ENCODE data around the gene CEP70.
"Not testable (repeated sequence)": the region's sequence is repeated elsewhere in the genome, so short reads cannot be mapped to it uniquely, and the experiment has no call there.

CEP70 gene

DNA sequence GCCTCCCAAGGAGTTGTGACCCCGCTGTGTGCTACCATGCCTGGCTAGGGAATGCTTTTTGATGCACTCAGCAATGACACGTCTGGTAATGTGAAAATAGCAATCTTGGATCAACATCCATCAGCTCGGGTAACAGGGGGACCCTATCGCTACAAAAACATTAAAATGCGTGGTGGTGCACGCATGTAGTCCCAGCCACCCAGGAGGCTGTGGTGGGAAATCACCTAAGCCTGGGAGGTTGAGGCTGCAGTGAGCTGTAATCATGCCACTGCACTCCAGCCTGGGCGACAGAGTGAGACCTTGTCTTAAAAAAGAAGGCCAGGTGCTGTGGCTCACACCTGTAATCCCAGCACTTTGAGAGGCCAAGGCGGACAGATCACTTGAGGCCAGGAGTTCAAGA, 140.1 kb downstream of the CEP70 start:
- H3K4me3 Mint-ChIP-seq; H3K4me1 Mint-ChIP-seq (ENCODE audit: low read depth); intact Hi-C loops (cut with micrococcal nuclease): not testable (repeated sequence)

DNA sequence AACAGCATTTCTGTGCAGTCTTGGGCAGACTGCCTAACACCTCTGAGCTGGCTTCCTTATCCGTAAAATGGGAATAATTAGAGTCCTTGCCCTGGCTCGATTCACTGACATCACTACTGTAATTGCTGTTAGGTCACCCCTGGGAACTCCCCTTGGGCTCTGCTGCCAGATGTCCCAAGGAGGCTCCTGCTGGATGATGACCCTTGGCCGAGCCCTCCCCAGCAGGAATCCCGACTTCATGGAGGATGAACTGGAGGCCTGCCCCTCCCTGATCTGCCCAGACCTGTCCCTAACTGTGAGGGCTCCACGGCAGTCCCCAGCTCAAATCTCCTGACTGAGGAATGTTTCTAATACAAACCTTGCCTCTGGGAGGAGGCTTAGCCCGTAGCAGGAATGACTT, 141.6 kb downstream of the CEP70 start:
- Mint-ChIP-seq H3K4me1 (ENCODE audit: low read depth) (no peaks in the 10 kb centered on the region), H3K27me3 (no peaks in the 10 kb centered on the region), H3K9me3 (no peaks in the 10 kb centered on the region), H3K4me3 (no peak overlapping the region), H3K27ac (no peak overlapping the region), H3K36me3 (ENCODE audit: low read depth) (no peaks in the 10 kb centered on the region)
- intact Hi-C loops (cut with micrococcal nuclease): no loop called here

More for the DNA sequence above, 140.1 kb downstream of the CEP70 start:
- not testable (repeated sequence) for H3K27ac Mint-ChIP-seq; H3K27me3 Mint-ChIP-seq; H3K9me3 Mint-ChIP-seq; H3K36me3 Mint-ChIP-seq (ENCODE audit: low read depth)

DNA sequence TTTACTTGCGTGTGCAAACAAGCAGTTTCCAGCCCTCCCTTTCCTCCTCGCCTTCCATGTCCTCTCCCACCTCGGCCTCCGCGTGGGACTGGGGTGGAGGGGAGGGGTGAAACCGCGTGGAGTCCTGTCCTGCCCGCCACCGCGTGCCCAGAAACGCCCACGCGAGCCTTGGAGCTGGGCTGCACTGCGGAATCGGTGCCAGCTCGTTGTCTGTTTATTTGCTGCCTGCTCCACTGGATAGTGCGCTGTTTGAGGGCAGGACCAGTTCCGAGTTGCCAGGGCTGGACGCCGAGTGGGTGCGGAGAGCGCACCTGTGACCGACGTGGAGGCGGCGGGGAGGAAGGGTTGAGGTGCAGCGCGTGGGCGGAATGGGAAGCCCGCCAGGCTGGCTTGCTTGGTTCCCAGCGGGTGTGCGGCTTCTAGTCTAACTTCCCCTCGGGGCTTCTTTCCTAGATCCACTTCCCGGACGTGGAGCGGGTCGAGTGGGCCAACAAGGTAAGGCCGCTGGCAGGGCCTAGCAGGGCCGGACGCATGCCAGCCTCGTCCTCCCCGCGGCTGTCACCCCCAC, 142.4 kb downstream of the CEP70 start:
- Mint-ChIP-seq H3K4me3 (no peak overlapping the region), H3K27me3 (no peaks in the 10 kb centered on the region), H3K9me3 (no peaks in the 10 kb centered on the region), H3K36me3 (ENCODE audit: low read depth) (no peaks in the 10 kb centered on the region), H3K4me1 (ENCODE audit: low read depth) (no peaks in the 10 kb centered on the region), H3K27ac (no peak overlapping the region)
- intact Hi-C loops (cut with micrococcal nuclease): no loop called here

DNA sequence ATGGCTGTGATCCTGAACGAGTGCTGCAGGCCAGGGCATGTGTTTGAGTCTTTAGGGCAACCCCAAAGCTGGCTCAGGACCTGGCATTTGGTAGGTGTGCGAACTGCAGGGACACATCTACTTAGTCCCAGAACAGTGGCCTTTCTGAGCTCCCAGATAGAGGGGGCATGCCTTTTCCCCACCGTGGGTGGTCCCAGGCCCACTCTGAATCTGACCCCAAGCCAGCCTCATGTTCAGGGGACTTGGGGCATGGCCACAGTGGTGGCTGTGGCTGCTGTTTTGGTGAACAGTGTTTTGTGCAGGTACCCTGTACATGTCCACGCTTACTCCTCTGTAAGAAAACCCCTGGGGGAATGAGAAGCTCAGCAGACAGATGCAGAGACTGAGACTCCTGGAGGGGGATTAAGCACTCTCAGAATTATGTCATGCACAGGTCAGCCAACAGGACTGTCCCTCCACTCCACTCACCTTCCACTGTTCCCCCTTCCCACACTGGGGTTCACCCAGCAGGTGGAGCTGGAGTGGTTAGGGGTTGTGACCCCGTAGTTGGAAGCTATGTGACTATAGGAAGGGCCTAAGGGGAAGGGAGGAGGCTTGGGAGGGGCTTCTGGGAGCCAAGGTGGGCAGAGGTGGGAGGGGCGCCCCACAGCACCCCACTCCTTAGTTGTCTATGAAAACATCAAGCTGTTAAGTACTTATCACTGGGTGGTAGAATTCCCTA, 143.2 kb downstream of the CEP70 start:
- H3K9me3 Mint-ChIP-seq: no peaks in the 10 kb centered on the region
- intact Hi-C loops (cut with micrococcal nuclease): no loop called here
- H3K27me3 Mint-ChIP-seq: no peaks in the 10 kb centered on the region
- H3K36me3 Mint-ChIP-seq (ENCODE audit: low read depth): no peaks in the 10 kb centered on the region
- H3K4me1 Mint-ChIP-seq (ENCODE audit: low read depth): no peaks in the 10 kb centered on the region
- H3K27ac Mint-ChIP-seq: no peak overlapping the region
- no peak overlapping the region for H3K4me3 Mint-ChIP-seq

DNA sequence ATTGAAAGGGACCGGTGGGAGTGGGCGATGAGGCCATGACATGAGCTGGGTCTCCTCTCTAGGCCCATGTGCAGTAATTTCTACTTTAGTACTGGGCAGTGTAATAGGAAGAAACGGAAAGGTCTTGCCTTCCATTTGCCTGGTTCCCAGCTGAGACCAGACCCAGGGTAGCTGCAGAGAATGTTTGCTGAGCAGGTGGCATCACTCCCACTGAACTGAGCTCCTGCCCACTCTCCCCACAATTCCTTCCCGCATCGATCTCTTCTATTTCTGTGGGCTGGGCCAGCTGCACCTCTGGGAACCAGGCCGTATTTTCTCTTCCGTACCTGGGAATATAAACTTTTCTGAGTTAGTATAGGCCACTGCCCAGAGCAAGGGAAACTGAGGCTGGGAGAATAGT, 143.9 kb downstream of the CEP70 start:
- H3K36me3 Mint-ChIP-seq (ENCODE audit: low read depth): no peaks in the 10 kb centered on the region

DNA sequence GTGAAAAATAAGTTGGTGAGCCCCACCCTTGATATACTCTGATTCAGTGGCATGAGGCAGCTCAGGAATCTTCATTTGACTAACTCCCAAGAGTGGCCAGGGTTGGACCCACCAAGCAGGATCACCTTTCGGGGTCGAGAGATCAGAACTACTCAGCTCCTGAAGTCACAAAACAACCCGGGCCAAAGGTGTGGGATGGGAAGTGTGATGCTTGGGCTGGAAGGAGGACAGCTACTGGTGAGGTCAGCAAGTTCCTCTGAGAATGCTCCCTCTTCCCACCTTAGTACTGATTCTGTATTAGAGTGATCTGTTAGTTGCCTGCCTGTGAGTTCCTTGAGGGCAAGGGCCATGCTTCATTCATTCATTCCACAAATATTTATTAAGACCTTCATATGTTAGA, 144.6 kb downstream of the CEP70 start:
- no peaks in the 10 kb centered on the region for H3K4me1 Mint-ChIP-seq (ENCODE audit: low read depth)
- no peak overlapping the region for H3K4me3 Mint-ChIP-seq
- no peaks in the 10 kb centered on the region for H3K36me3 Mint-ChIP-seq (ENCODE audit: low read depth)
- no peaks in the 10 kb centered on the region for H3K9me3 Mint-ChIP-seq
- no peak overlapping the region for H3K27ac Mint-ChIP-seq
- intact Hi-C loops (cut with micrococcal nuclease): no loop called here
- H3K27me3 Mint-ChIP-seq: peaks cover 3% of the 10 kb centered on the region

More for the DNA sequence above, 143.9 kb downstream of the CEP70 start:
- Mint-ChIP-seq H3K9me3 (no peaks in the 10 kb centered on the region), H3K27ac (no peak overlapping the region), H3K4me3 (no peak overlapping the region), H3K27me3 (peaks cover 3% of the 10 kb centered on the region), H3K4me1 (ENCODE audit: low read depth) (no peaks in the 10 kb centered on the region)
- intact Hi-C loops (cut with micrococcal nuclease): no loop called here

DNA sequence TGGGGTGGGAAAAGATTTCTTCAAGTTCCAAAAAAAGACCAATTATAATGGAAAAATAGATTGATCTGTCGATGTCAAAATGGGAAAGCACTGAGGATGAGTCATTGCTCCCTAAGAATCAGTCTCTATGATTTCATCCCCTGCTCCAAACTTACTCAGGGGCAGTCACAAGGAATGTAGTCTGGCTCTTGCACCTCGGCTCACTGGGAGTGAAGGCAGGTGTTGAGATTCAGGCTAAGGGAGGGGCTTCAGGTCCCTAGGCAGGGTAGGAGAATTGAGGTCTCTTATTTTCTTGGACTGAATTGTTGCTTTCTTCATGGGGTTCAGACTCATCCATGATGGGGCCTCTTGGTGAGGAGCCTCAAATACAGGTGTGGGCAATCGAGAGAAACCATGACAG, 145.4 kb downstream of the CEP70 start:
- no peak overlapping the region for H3K4me3 Mint-ChIP-seq
- H3K36me3 Mint-ChIP-seq (ENCODE audit: low read depth): no peaks in the 10 kb centered on the region
- intact Hi-C loops (cut with micrococcal nuclease): no loop called here
- no peaks in the 10 kb centered on the region for H3K4me1 Mint-ChIP-seq (ENCODE audit: low read depth)
- peaks cover 3% of the 10 kb centered on the region for H3K27me3 Mint-ChIP-seq
- no peak overlapping the region for H3K27ac Mint-ChIP-seq
- H3K9me3 Mint-ChIP-seq: no peaks in the 10 kb centered on the region

DNA sequence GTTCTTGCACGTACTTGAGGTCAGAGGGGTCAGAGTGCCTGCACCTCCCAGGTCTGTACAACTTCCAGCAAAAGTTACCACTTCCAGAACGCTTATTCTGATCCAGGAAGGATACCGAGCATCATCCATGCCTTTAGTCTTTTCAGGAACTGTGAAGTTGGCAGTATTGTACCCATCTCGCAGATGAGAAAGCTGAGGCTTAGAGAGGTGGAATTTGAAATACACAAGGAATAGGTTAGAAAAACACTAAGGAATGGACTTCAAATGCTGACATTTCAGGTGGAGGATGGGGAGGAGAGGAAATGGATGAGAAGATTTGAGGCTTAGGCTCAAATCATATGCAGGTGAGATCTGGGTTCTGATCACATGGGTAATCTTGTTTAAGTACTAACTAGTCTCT, 148.4 kb downstream of the CEP70 start:
- H3K4me1 Mint-ChIP-seq (ENCODE audit: low read depth): no peaks in the 10 kb centered on the region
- H3K27me3 Mint-ChIP-seq: peaks cover 3% of the 10 kb centered on the region
- H3K4me3 Mint-ChIP-seq: no peak overlapping the region
- H3K36me3 Mint-ChIP-seq (ENCODE audit: low read depth): no peaks in the 10 kb centered on the region
- H3K9me3 Mint-ChIP-seq: no peaks in the 10 kb centered on the region
- no peak overlapping the region for H3K27ac Mint-ChIP-seq
- intact Hi-C loops (cut with micrococcal nuclease): no loop called here

DNA sequence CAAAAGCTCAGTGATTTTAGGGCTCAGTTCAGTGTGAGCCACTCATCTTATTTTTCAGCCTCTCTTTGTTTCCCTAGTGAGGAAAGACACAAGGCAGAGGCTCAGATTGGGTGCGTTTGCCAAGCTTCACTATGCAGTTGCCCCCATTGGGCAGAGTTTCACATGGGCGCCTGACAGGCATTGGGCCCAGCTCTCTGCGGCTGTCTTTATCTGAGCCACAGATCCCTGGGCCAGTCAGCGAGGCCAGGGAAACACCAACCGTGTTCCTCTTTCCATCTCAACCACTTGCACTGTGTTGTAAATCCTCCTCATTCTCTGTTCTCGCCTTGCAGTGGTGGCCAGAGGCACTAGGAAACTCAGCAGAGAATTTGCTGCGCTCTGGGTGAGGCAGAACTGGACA, 148.8 kb downstream of the CEP70 start:
- H3K9me3 Mint-ChIP-seq: no peaks in the 10 kb centered on the region
- intact Hi-C loops (cut with micrococcal nuclease): no loop called here
- H3K27ac Mint-ChIP-seq: no peak overlapping the region
- H3K4me1 Mint-ChIP-seq (ENCODE audit: low read depth): no peaks in the 10 kb centered on the region
- no peaks in the 10 kb centered on the region for H3K36me3 Mint-ChIP-seq (ENCODE audit: low read depth)
- no peak overlapping the region for H3K4me3 Mint-ChIP-seq
- peaks cover 3% of the 10 kb centered on the region for H3K27me3 Mint-ChIP-seq

Measured in dendritic cell treated with granulocyte-macrophage colony-stimulating factor and Interleukin-4, amounts not matched to agents 40 ng/mL and 50 ng/mL, for 4 days (primary cell).